ENCODE data around the gene CYSLTR1.

- no peak for TF ChIP-seq POLR2A (IDR thresholded peaks at IDR 0.05)
- TF ChIP-seq CTCF (IDR thresholded peaks at IDR 0.05) = no peak
- no peak for TF ChIP-seq EP300 (IDR thresholded peaks at IDR 0.05)
Measured at GRCh38 chrX:78316265-78316664, 11.1 kb downstream of the CYSLTR1 start.
